CD4-positive, alpha-beta T cell treated with Interleukin-6 at 100 ng/mL for 8 hours (primary cell): Measurements from ENCODE around the gene GLT6D1.

ENCODE experiments used
- DNase-seq: peaks from one replicate; pipeline ENCODE4 v3.0.0-alpha.2; 2020; ENCODE audit warnings: mixed read lengths, low spot score

Gene GLT6D1

GRCh38 chr9:135584371-135584770 is 55.0 kb downstream of the GLT6D1 start:
- no peak for DNase-seq

GRCh38 chr9:135583688-135584011 is 55.7 kb downstream of the GLT6D1 start:
- DNase-seq: no peak

DNA sequence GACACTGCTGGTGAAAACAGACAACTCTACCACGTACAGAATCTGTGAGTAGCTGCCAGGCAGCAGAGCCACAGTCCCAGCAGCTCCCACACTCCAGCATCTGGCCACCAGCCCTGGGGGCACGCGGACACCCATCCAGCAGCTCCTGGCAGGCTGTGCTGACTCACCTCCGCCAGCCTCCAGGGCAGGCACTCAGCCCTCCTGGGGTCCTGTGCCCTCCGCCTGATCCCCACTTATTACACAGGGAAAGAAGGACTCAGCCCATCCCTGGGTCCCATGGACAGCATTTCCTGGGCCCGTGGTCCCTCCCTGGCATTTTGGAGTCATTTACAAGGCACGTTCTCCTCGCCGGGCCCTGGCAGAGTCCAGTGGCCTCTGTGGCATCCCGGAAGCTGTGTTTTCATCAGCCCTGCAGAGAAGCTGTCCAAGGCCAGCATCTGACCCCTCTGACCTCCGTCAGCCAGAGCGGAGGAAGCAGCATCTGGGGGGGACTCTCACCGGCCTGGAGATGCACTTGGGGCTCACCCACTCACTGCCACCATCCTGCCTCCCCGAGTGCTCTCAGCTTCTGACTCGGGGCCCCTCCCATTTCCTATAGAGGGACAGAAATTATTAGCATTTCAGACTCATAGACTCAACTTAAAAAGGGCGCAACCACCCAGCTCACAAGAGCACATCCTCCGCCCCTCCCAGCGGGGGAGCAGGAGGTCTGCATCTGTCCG is 56.2 kb downstream of the GLT6D1 start:
- DNase-seq: no peak

DNA sequence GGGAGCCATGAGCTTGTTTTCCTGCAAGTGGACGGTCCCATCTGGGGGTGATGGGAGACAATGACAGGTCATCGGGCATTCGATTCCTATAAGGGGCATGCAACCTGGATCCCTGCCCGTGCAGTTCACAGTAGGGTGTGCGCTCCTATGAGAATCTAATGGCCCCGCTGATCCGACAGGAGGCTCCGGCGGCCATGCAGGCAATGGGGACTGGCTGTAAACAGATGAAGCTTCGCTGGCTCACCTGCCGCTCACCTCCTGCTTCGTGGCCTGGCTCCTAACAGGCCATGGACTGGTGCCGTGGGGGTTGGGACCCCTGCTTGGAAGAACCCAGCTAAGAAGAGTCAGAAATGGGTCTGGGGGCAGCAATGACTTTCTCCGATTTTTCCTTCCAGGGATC is 56.8 kb downstream of the GLT6D1 start:
- no peak for DNase-seq

GRCh38 chr9:135581636-135582426 is 57.5 kb downstream of the GLT6D1 start:
- no peak for DNase-seq

- no peak for DNase-seq
These were observed 58.5 kb downstream of the GLT6D1 start for GRCh38 chr9:135580664-135581380.

DNA sequence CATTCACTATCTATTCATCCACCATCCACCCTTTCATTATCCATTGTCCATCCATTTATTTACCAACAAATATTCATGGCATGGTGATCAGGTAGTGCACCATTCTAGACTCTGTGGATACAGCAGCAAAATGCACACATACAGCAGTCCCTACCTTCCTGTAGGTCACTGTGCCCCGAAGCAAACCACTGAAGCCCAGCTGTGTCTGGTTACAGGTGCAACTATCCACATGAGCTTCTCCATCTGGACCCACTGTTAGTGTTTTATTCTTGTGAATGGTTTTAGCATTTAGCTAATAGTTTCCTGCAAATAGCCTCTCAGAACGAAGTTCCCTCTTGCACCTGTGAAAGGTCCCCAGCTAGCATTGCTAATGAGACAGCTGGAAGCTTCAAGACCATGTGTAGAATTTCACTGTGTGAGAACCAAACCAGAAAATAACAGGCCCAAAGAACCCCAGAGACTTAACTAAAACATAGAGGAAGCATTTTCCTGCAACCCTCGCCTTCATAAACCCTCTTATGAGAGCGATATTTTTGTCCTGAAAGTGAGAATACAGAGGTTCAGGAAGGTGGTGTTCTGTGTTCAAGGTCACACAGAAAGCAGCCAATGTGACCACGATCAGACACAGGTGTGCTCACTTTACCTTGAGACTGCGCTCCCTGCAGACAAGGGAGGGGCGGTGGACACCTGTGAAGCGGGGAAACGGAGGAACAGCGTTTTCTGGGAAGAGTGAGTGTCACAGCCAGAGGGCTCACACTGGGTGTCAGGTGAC is 59.3 kb downstream of the GLT6D1 start:
- DNase-seq: no peak

DNA sequence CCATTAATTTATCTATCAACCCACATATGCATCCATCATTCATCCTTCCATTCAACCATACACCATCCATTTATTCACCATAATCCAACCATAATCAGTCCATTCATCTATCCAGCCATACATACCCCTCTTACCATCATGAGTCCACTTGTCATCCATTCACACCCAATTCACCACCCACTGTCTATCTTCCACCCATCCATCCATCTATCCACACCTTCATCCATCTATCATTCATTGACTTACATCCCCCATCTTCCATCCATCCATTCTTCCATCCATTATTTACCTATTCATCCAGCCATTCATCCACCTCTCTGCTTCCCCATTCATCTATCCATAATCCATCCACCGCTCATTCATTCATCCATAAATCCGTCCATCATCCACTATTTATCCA is 60.0 kb downstream of the GLT6D1 start:
- no peak for DNase-seq

DNA sequence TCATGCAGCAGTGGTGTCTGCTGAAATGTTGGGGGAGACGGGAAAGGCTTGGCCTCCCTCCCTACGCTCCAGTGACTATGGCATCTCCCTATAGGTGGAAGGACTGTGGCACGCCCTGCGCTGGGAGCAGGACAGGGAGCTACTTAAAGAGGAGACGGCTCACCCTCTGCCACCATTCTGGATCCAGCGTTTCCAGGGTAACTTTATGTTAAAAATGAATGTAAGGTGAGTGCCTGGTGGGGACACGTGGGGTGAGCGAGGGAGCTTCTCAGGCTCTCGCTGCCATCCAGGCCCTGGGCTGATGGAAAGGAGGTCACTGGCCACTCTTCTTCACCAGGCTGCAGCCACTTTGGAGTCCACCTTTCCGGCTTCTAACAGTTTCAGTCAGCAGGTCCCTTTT is 62.1 kb downstream of the GLT6D1 start:
- DNase-seq: no peak

DNA sequence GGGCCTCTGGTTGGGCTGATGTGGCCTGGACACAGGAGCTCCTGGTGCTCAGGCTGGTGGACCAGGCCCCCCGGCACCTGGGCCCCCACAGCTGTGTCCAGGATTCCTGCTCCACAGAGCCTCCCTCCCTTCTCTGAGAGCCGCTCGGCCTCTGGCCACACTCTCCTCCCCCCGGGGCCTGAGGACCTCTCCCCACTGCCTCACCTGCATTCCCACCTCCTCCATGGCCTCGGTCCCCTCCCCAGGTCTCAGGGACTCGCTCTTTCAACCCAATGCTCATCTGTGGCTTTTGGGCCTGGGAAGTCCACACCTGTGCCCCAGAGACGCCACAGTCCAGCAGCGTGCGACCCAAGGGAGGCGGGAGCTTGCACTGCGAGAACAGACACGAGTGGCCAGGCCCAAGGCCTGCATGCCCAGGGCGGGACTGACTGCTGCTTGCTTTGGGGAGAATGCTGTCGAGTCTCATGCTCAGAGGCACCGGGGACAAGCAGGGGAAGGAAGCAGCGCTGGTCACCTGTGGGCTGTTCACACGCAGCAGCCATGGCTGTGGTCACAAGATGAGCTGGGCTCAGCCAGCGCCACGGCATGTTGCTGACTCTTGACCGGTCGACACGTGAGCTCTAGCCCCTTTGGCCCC is 63.2 kb downstream of the GLT6D1 start:
- DNase-seq: no peak

DNA sequence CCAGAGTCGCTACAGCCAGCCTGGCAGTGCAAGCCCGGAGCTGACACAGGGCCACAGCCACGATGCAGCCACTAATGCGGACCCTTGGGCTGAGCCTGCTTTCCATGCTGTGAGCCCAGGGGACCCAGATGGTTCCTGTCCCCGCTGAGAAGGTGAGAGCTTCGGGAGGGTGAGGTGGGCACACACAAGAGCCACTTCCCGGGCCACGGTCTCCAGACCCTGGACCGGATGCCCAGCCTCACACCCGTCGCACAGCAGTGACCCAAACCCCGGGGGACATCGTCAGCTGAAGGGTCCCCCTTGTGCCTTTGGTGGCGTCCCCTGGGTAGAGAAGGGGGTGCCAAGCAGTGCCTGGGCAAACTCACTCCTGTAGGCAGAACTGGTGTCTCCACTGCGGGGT is 64.4 kb downstream of the GLT6D1 start:
- no peak for DNase-seq

GRCh38 chr9:135574331-135574730 is 65.0 kb downstream of the GLT6D1 start:
- no peak for DNase-seq
